Activated T-cell treated with anti-CD3 and anti-CD28 coated beads, Interleukin-2, amount 50 U/mL, for 1 hour (primary cell): ENCODE measurements around the gene SLC34A1.

Experiments
- DNase-seq: peaks from one replicate; pipeline ENCODE4 v3.0.0-alpha.2; 2020

Gene SLC34A1

DNA sequence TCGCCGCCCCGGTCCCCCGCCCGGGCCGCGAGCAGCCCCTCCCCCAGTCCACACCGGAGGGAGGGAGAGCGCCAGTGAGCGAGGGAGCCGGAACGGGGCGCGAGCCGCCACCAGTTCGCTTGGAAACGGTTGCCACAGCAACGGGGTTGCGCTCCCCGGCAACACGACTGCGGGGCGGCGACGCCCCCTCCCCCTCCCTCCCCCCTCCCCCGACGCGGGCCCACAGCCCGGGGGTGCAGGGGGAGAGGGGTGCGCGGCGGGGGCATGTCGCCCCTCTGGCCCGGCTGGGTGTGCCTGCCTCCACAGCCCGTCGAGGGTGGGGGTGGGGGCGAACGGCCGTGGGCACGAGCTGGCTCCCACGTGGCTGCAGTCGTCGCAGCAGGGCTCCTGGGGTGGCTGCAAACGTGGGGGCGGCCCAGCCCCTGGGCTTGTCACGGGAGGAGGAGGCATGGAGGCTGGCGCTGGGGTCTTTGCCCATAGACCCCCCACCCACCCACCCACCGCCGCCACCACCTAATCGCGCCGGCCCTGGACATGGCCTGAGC, 62.9 kb downstream of the SLC34A1 start:
- DNase-seq: peak; percentile 82

- peak; percentile 47 for DNase-seq
Measured at GRCh38 chr5:177447611-177448243, 63.5 kb downstream of the SLC34A1 start.
